OCI-M2 (cell line): ENCODE measurements around the gene RSAD1.

ENCODE experiments used
- DNase-seq: peaks from one replicate; lab custom pipeline; 2025; ENCODE audit not compliant: unreplicated experiment; lab: John Stamatoyannopoulos, UW

The RSAD1 gene

DNA sequence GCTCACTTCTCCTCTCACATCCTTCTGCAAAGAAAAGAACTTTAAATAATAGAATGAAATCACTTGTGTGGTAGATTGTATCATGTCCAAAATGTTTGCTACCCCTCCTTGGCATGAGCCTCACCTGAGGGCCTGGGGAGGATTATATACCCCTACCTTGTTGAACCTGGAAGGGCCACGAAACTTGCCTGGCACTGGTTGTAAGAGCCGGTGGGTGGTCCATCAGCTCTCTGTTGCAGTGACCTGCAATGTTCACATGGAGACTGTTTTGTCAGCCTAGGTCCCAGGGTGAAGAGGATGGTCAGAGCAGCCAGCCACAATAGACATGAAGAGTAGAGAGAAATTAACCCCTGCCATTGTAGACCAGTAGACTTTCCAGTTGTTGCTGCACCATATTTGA, 10.2 kb downstream of the RSAD1 start:
- DNase-seq = no peak

GRCh38 chr17:50491505-50491904, 12.8 kb downstream of the RSAD1 start:
- DNase-seq = no peak

DNA sequence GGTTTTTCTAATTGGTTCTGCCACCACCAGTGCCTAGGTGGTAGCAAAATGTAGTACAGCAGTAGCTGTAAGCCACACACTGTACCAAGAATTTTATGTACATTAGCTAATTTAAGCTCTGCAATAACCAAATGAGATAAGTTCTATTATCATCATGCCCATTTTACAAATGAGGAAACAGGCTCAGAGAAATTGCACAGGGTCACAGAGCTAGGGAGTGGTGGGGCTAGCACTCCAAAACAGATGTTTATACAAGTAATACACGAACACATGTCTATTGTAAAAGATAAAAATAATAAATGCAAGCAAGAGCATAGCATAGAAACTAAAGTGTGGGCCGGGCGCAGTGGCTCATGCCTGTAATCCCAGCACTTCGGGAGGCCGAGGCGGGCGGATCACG, 13.6 kb downstream of the RSAD1 start:
- no peak for DNase-seq

DNA sequence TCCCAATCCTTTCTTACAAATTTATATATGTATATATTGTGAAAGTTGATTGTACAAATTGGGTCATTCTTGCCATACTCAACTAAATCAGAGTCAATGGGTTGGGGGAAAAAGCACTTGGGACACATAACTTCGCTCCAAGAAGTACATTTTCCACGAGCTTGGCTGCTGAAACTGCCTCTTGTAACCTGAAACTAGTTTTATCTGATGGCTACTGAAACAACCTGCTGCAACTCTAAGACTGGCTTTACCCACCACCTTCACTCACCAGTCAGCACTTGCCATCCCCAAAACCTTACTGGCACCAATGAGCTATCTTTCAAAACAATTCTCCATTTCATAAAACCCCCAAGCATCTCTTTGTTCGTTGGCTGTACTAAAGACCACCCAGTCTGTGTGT, 15.1 kb downstream of the RSAD1 start:
- DNase-seq = no peak

GRCh38 chr17:50495217-50495823, 16.7 kb downstream of the RSAD1 start:
- DNase-seq = no peak

GRCh38 chr17:50495918-50496317, 17.3 kb downstream of the RSAD1 start:
- DNase-seq = no peak

GRCh38 chr17:50498021-50498874, 19.6 kb downstream of the RSAD1 start:
- DNase-seq = no peak

DNA sequence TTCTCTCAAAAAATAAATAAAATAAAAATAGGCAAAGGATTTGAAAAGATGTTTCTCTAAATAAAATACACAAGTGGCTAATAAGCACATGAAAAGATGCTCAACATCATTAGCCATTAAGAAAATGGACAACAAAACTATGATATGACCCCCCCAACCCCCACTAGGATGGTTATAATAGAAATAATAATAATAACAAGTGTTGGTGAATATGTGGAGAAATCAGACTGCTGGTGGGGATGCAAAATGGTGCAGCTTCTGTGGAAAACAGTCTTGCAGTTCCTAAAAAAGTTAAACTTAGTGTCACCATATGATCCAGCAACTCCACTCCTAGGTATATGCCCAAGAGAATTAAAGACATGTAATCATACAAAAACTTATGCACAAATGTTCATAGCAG, 20.6 kb downstream of the RSAD1 start:
- DNase-seq = no peak

GRCh38 chr17:50499721-50500120, 21.1 kb downstream of the RSAD1 start:
- DNase-seq = no peak

DNA sequence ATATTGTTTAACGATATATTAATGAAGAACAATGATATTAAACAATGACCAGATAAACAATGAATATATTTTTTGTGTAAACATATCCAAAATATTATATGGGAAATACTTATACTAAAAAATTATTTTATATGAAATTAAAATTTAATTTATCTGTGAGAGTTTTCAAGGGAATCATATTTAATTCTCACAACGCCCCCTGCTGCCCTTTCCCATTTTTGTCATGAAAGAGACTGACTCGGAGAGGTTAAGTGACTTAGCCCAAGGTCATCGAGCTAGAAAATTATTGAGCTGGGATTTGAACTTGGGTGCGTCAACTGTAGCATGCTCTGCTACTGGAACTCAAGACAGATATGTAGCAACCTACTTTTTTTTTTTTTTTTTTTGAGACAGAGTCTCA, 22.4 kb downstream of the RSAD1 start:
- DNase-seq = no peak

GRCh38 chr17:50502301-50502990, 23.8 kb downstream of the RSAD1 start:
- no peak for DNase-seq

- no peak for DNase-seq
Measured at GRCh38 chr17:50505591-50506130, 27.0 kb downstream of the RSAD1 start.

GRCh38 chr17:50506298-50506697, 27.6 kb downstream of the RSAD1 start:
- no peak for DNase-seq

DNA sequence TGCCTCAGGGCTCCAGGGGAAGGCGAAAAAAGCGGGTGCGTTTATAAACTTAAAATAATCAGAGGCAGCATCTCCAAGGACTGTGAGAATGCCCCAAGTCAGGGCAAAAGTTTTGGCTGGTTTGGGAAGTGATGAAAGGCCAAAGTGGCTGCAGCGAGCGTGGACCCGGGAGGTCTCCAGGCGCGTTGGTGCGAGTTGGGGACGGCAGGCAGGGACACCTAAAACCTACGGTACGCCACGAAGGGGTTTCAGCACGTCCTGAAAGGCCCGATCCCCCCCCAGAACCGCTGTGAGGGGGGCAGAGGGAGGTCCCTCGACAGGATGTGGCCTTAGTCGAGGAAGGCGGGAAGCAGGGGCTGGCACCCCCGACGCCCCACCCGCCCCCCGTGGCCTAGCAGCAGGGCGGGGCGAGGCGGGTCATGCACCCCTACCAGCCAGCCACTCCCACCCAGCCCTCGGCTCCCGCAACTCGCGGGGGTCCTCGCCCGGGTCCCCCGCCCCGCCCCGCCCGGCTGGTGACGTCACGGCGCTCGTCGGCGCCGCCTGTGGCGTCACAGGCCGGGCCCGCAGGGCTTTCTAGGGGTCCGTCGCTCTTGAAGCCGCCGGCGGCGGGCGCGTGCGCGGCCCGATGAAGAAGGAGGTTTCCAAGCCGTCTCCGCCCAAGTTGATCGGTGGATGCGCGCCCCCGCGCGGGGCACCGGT, 29.4 kb downstream of the RSAD1 start, which contains the start of gene MYCBPAP:
Gene MYCBPAP (plus strand): TSS at position 569 of the 702 bp plus-strand sequence. CDS start 236 bp downstream, outside the sequence.
- no peak for DNase-seq

- DNase-seq = no peak
Measured at GRCh38 chr17:50508573-50509460, 30.2 kb downstream of the RSAD1 start.

DNA sequence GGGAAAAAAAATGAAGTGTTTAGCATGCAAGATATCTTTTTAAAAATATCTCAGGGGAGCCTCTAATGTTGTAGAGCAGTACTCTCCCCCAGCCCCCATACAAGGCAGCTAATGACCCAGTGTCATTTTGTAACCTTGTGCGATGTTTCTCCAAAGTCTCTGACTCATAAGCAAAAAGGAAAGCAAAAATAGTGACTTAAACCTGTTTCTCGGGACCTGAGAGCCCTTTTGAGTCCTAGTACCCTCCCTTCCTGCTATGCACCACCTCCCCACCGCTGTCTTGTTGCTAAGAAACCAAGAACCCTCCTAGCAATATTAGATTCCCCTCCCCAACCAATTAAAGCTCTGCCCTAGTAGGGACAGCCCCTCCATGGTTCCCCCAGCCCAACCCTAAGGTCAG, 32.4 kb downstream of the RSAD1 start:
- no peak for DNase-seq

- DNase-seq = no peak
Measured at GRCh38 chr17:50513495-50513894, 34.8 kb downstream of the RSAD1 start.

- DNase-seq = no peak
Measured at GRCh38 chr17:50514388-50514787, 35.7 kb downstream of the RSAD1 start.

GRCh38 chr17:50514936-50515702, 36.5 kb downstream of the RSAD1 start:
- no peak for DNase-seq
